SK-N-SH (cell line): ENCODE measurements around the gene INSYN1. TPM values are rescaled to one million over a fixed set of nuclear protein-coding genes. Genes with fewer than 3 reads are reported as not detected.

Source experiments
- CTCF ChIA-PET: fragments of 300-600, 350-600 bp; formaldehyde crosslinking; extraction: SDS; loops from one replicate; lab custom pipeline; 2021; lab: Yijun Ruan, JAX
- POLR2A ChIA-PET: fragments of 350-600 bp; sonication (Branson Sonifier 250); formaldehyde crosslinking; extraction: SDS; loops from one replicate; lab custom pipeline; 2020; ENCODE audit warnings: antibody characterized with exemption, inconsistent platforms; lab: Yijun Ruan, JAX
- DNase-seq: peaks from one replicate; pipeline ENCODE4 v3.0.0; 2012
- H2AFZ ChIP-seq: fragments of 200-600 bp; sonication (generic); 2 replicates; pipeline ENCODE4 v1.8.1; 2016; ENCODE audit warnings: antibody characterized with exemption, mild to moderate bottlenecking, low read depth
- H3F3A ChIP-seq: fragments of 200-600 bp; sonication (generic); replicated peaks from 2 replicates; pipeline ENCODE3; 2016; ENCODE audit warnings: antibody characterized with exemption, mild to moderate bottlenecking; ENCODE audit not compliant: insufficient read depth
- H3K27ac ChIP-seq, 2 experiments: fragments of 200-500 bp in 1 of 2; fragments of 200-600 bp in 1 of 2; sonication (Bioruptor generic) in 1 of 2; sonication (generic), shearing (Covaris generic) in 1 of 2; 2 replicates each; pipeline versions ENCODE4 v1.5.1 to v1.6.1; 2014 to 2016; ENCODE audit warnings: low read depth in 2 of 2, inconsistent platforms in 1 of 2, low read length in 1 of 2, mild to moderate bottlenecking in 1 of 2, mixed read lengths in 1 of 2
- H3K27me3 ChIP-seq: fragments of 200-600 bp; sonication (generic), shearing (Covaris generic); 2 replicates; pipeline ENCODE4 v1.6.1; 2016; ENCODE audit warnings: mixed run types; ENCODE audit not compliant: insufficient read depth
- H3K36me3 ChIP-seq, 2 experiments: fragments of 200-500 bp in 1 of 2; fragments of 200-600 bp in 1 of 2; sonication (Bioruptor generic) in 1 of 2; sonication (generic) in 1 of 2; replicated peaks in 1 of 2; 2 replicates each; pipeline versions ENCODE3 to v1.5.1; 2014 to 2016; ENCODE audit warnings: low read length in 1 of 2, mild to moderate bottlenecking in 1 of 2; ENCODE audit not compliant: insufficient read depth in 2 of 2, control insufficient read depth in 1 of 2
- H3K4me1 ChIP-seq, 2 experiments: fragments of 200-500 bp in 1 of 2; fragments of 200-600 bp in 1 of 2; sonication (Bioruptor generic) in 1 of 2; sonication (generic), shearing (Covaris generic) in 1 of 2; 2 replicates each; pipeline versions ENCODE4 v1.5.1 to v1.6.1; 2014 to 2016; ENCODE audit warnings: low read depth in 1 of 2, low read length in 1 of 2, mixed run types in 1 of 2; ENCODE audit not compliant: insufficient read depth in 2 of 2, control insufficient read depth in 1 of 2
- H3K4me2 ChIP-seq: fragments of 200-600 bp; sonication (generic), shearing (Covaris generic); 2 replicates; pipeline ENCODE4 v1.6.1; 2017; ENCODE audit warnings: mixed run types
- H3K4me3 ChIP-seq, 2 experiments: fragments of 200-500 bp in 1 of 2; fragments of 200-600 bp in 1 of 2; sonication (Bioruptor generic) in 1 of 2; sonication (generic), shearing (Covaris generic) in 1 of 2; 2 replicates each; pipeline versions ENCODE4 v1.5.1 to v1.8.1; 2014 to 2016; ENCODE audit warnings: low read depth in 2 of 2, inconsistent platforms in 1 of 2, low read length in 1 of 2, mild to moderate bottlenecking in 1 of 2, mixed read lengths in 1 of 2, moderate library complexity in 1 of 2
- H3K79me2 ChIP-seq: fragments of 200-600 bp; sonication (generic); 2 replicates; pipeline ENCODE4 v1.8.1; 2017; ENCODE audit warnings: mild to moderate bottlenecking; ENCODE audit not compliant: insufficient read depth
- H3K9ac ChIP-seq: fragments of 200-600 bp; sonication (generic); 2 replicates; pipeline ENCODE4 v1.6.1; 2017; ENCODE audit warnings: mixed run types
- H3K9me2 ChIP-seq: fragments of 200-600 bp; sonication (generic); 2 replicates; pipeline ENCODE4 v1.6.1; 2017; ENCODE audit warnings: mixed run types
- H3K9me3 ChIP-seq: fragments of 200-600 bp; sonication (generic); 2 replicates; pipeline ENCODE4 v1.6.1; 2017; ENCODE audit warnings: mixed run types, mild to moderate bottlenecking, moderate library complexity
- H4K20me1 ChIP-seq: fragments of 200-600 bp; sonication (generic); 2 replicates; pipeline ENCODE4 v1.6.1; 2017; ENCODE audit warnings: mild to moderate bottlenecking, mixed run types; ENCODE audit not compliant: insufficient read depth
- CHD2 ChIP-seq: fragments of 150-350 bp; IDR thresholded peaks from 2 replicates; pipeline ENCODE4 v1.6.1; 2018; ENCODE audit warnings: low read length; ENCODE audit not compliant: partially characterized antibody
- CTCF ChIP-seq: fragments of 200-600 bp; sonication (generic); IDR thresholded peaks from 2 replicates; pipeline ENCODE4 v1.6.1; 2017; ENCODE audit warnings: antibody characterized with exemption, mild to moderate bottlenecking, moderate library complexity
- EP300 ChIP-seq, 2 experiments: IDR thresholded peaks; 2 replicates each; pipeline versions ENCODE4 v1.4.0 to v1.6.1; 2012; ENCODE audit warnings: borderline replicate concordance in 1 of 2, low read depth in 1 of 2, low read length in 1 of 2
- GATA2 ChIP-seq: sonication (generic); formaldehyde crosslinking; IDR thresholded peaks from 2 replicates; pipeline ENCODE4 v1.5.0; 2020; ENCODE audit warnings: mild to moderate bottlenecking, missing genetic modification reagents
- IRF3 ChIP-seq: fragments of 150-350 bp; IDR thresholded peaks from 2 replicates; pipeline ENCODE4 v1.6.1; 2016; ENCODE audit warnings: mild to moderate bottlenecking, low read depth, low read length
- MAX ChIP-seq: IDR thresholded peaks from 2 replicates; pipeline ENCODE4 v1.4.0; 2012; ENCODE audit warnings: low read depth
- MXI1 ChIP-seq: IDR thresholded peaks from 2 replicates; pipeline ENCODE4 v1.6.1; 2012; ENCODE audit warnings: mild to moderate bottlenecking, low read depth, low read length, improper control_type of control experiment
- PBX3 ChIP-seq: IDR thresholded peaks from 2 replicates; pipeline ENCODE4; 2012
- POLR2AphosphoS5 ChIP-seq: IDR thresholded peaks from 2 replicates; pipeline ENCODE4 v1.6.1; 2012; ENCODE audit warnings: low read depth, low read length
- RAD21 ChIP-seq: IDR thresholded peaks from 2 replicates; pipeline ENCODE4 v1.6.1; 2012; ENCODE audit warnings: mild to moderate bottlenecking, low read length
- REST ChIP-seq: IDR thresholded peaks from 2 replicates; pipeline ENCODE4 v1.6.1; 2012; ENCODE audit warnings: mild to moderate bottlenecking, low read depth, low read length, moderate library complexity
- RFX5 ChIP-seq: IDR thresholded peaks from 2 replicates; pipeline ENCODE4 v1.6.1; 2012; ENCODE audit warnings: mild to moderate bottlenecking, improper control_type of control experiment, low read length
- RXRA ChIP-seq: IDR thresholded peaks from 2 replicates; pipeline ENCODE4 v1.4.0; 2012; ENCODE audit warnings: low read depth, mild to moderate bottlenecking, borderline replicate concordance
- SMC3 ChIP-seq: IDR thresholded peaks from 2 replicates; pipeline ENCODE4 v1.6.1; 2012; ENCODE audit warnings: low read depth, low read length, improper control_type of control experiment
- TAF1 ChIP-seq: IDR thresholded peaks from 2 replicates; pipeline ENCODE4 v1.6.1; 2012; ENCODE audit warnings: low read depth, mild to moderate bottlenecking, low read length, moderate library complexity, borderline replicate concordance
- TCF12 ChIP-seq: IDR thresholded peaks from 2 replicates; pipeline ENCODE4 v1.4.0; 2012
- TEAD4 ChIP-seq: IDR thresholded peaks from 2 replicates; pipeline ENCODE4 v1.4.0; 2012; ENCODE audit warnings: mild to moderate bottlenecking, borderline replicate concordance; ENCODE audit not compliant: insufficient read depth
- YY1 ChIP-seq: IDR thresholded peaks from 2 replicates; pipeline ENCODE4 v1.4.0; 2012; ENCODE audit warnings: low read depth, mild to moderate bottlenecking
- WGBS: methylation state at CpG from one replicate; pipeline ENCODE4 v1.1.6; 2017; ENCODE audit warnings: low lambda C conversion rate; 5-methylcytosine and 5-hydroxymethylcytosine counted together
- polyA plus RNA-seq, 3 experiments: library from polyadenylated mRNA; depleted of rRNA; stranded (reverse); fragments of >200 nt; gene quantifications; 2 replicates each; pipeline ENCODE4 v1.2.3, GENCODE V29; 2012

Gene INSYN1
- polyA plus RNA-seq, 1 of the 3 experiments (the other 2 are of a cell fraction), result 3.7 TPM

GRCh38 chr15:73709241-73709640, 43.9 kb downstream of the INSYN1 start:
- H3K4me1 ChIP-seq, result no peaks in the 10 kb centered on the region; a peak in 1 of 4 replicates
- peaks cover 7% of the 10 kb centered on the region; the same call in 1 of the 2 replicates for H3K79me2 ChIP-seq
- CTCF ChIA-PET, result interaction anchor here (0.6 to 15.0 kb wide), 9 partner anchors 9 to 425 kb away, joined by 3 to 256 read pairs (median 5); partner anchors contain the start of gene NPTN
- no peak overlapping the region for H3K4me2 ChIP-seq
- POLR2A ChIA-PET, result no interaction called here
- no peaks in the 10 kb centered on the region for H3K27me3 ChIP-seq
- no peak overlapping the region for H2AFZ ChIP-seq
- H4K20me1 ChIP-seq, result peaks cover 25% of the 10 kb centered on the region
- DNase-seq, result no peak
- no peak overlapping the region for H3K4me3 ChIP-seq
- H3K27ac ChIP-seq, result no peak overlapping the region
- peaks cover 41 to 80% of the 10 kb centered on the region in 2 experiments for H3K36me3 ChIP-seq
- no peaks in the 10 kb centered on the region for H3K9me2 ChIP-seq
- H3F3A ChIP-seq, result no peaks in the 10 kb centered on the region
- TF ChIP-seq TAF1 (no peak), CHD2 (no peak), MAX (no peak), SMC3 (no peak), YY1 (no peak), TCF12 (no peak), PBX3 (no peak), MXI1 (no peak), IRF3 (no peak), CTCF (no peak)
- 100% methylated on average over 1 of the region's 6 CpGs for WGBS
- H3K9ac ChIP-seq, result no peak overlapping the region
- H3K9me3 ChIP-seq, result no peaks in the 10 kb centered on the region

GRCh38 chr15:73708691-73709090, 44.5 kb downstream of the INSYN1 start:
- Histone ChIP-seq H3K4me1 (no peaks in the 10 kb centered on the region; a peak in 1 of 4 replicates), H4K20me1 (peaks cover 26% of the 10 kb centered on the region), H3K9me2 (no peaks in the 10 kb centered on the region), H2AFZ (no peak overlapping the region), H3K27me3 (no peaks in the 10 kb centered on the region), H3K9ac (no peak overlapping the region), H3K9me3 (no peaks in the 10 kb centered on the region), H3K36me3 (peaks cover 38 to 75% of the 10 kb centered on the region in 2 experiments), H3K79me2 (peaks cover 7% of the 10 kb centered on the region; the same call in 1 of the 2 replicates), H3K4me2 (no peak overlapping the region), H3K27ac (no peak overlapping the region), H3K4me3 (no peak overlapping the region), H3F3A (no peaks in the 10 kb centered on the region)
- ChIA-PET POLR2A (no interaction called here), CTCF (interaction anchor here (0.6 to 15.0 kb wide), 5 partner anchors 9 to 424 kb away, joined by 3 to 256 read pairs (median 10); partner anchors contain the start of gene NPTN)
- 99% methylated on average over 6 of the region's 6 CpGs for whole genome bisulfite sequencing
- no peak for DNase-seq
- TF ChIP-seq GATA2 (CRISPR knock-in tag) (no peak), MAX (no peak), RFX5 (no peak), RAD21 (no peak), PBX3 (no peak), EP300 (IDR thresholded peaks at IDR 0.05; ENCODE audit: borderline replicate concordance in 1 of 2, low read depth in 1 of 2, low read length in 1 of 2) (no peak), POLR2AphosphoS5 (no peak), TEAD4 (no peak), RXRA (no peak), TAF1 (no peak), REST (no peak), CHD2 (no peak)
